Vagina (tissue), 2 donors: ENCODE results near the gene CD86. TPM values are rescaled to one million over a fixed set of nuclear protein-coding genes. Genes with fewer than 3 reads are reported as not detected.

ENCODE experiments used
- DNase-seq, 2 donors: peaks; one replicate each; pipeline ENCODE4 v3.0.0-alpha.2; 2017; ENCODE audit errors: extremely low spot score in 2 of 2
- H3K27ac ChIP-seq: fragments of 200-600 bp; sonication (generic); one replicate; pipeline ENCODE4 v1.5.1; 2019
- H3K27me3 ChIP-seq: fragments of 200-600 bp; sonication (generic); one replicate; pipeline ENCODE4 v1.5.1; 2019
- H3K36me3 ChIP-seq, 2 donors: fragments of 200-600 bp; sonication (generic); one replicate each; pipeline ENCODE4 v1.5.1; 2017 to 2019
- H3K4me1 ChIP-seq: fragments of 200-600 bp; sonication (generic); one replicate; pipeline ENCODE4 v1.5.1; 2019
- H3K4me3 ChIP-seq, 2 donors: fragments of 200-600 bp; sonication (generic); 1 replicate in 1 of 2; 2 replicates in 1 of 2; pipeline ENCODE4 v1.5.1; 2016 to 2019
- H3K9me3 ChIP-seq: fragments of 200-600 bp; sonication (generic); one replicate; pipeline ENCODE4 v1.5.1; 2019
- POLR2A ChIP-seq, 2 donors: fragments of 450-650 bp; IDR thresholded peaks; one replicate each; pipeline ENCODE4 v1.6.1; 2017; ENCODE audit warnings: antibody characterized with exemption in 2 of 2, mild to moderate bottlenecking in 2 of 2, moderate library complexity in 2 of 2
- POLR2AphosphoS5 ChIP-seq, 2 donors: sonication (generic); formaldehyde crosslinking; IDR thresholded peaks; one replicate each; pipeline ENCODE4 v1.9.0; 2017; ENCODE audit warnings: antibody characterized with exemption in 2 of 2, mild to moderate bottlenecking in 2 of 2, low read depth in 1 of 2; ENCODE audit not compliant: insufficient read depth in 1 of 2
- intact Hi-C: fragments of 100-400 bp; cut with DNase I; formaldehyde crosslinking; loops from one replicate; pipeline ENCODE4 v1.15.1; 2023
- total RNA-seq: library from RNA; depleted of rRNA; stranded (reverse); fragments of >200 nt; gene quantifications from one replicate; pipeline ENCODE4 v1.2.3, GENCODE V29; 2016
- TF ChIP-seq, protein P1 (sequence below), 3 experiments: fragments of 450-650 bp in 2 of 3; fragments of 200-600 bp in 1 of 3; sonication (generic) in 1 of 3; IDR thresholded peaks; one replicate each; pipeline ENCODE4 v1.5.1; 2017 to 2019; ENCODE audit warnings: antibody characterized with exemption in 3 of 3, mild to moderate bottlenecking in 2 of 3, moderate library complexity in 2 of 3

CD86 gene
- total RNA-seq, 1 donor from 2014 or later, result 0.98 TPM

GRCh38 chr3:122074621-122075265 lies 19.6 kb downstream of the CD86 start:
- Histone ChIP-seq H3K9me3 (no peaks in the 10 kb centered on the region), H3K36me3 (no peaks in the 10 kb centered on the region), H3K4me3 (no peak overlapping the region), H3K27ac (no peak overlapping the region), H3K4me1 (no peaks in the 10 kb centered on the region), H3K27me3 (no peaks in the 10 kb centered on the region)
- no peak for DNase-seq
- intact Hi-C loops, result no loop called here
- TF ChIP-seq POLR2AphosphoS5 (IDR thresholded peaks at IDR 0.05; ENCODE audit: insufficient read depth in 1 of 2, low read depth in 1 of 2) (no peak), POLR2A (IDR thresholded peaks at IDR 0.05) (no peak)
- TF ChIP-seq, protein P1, sequence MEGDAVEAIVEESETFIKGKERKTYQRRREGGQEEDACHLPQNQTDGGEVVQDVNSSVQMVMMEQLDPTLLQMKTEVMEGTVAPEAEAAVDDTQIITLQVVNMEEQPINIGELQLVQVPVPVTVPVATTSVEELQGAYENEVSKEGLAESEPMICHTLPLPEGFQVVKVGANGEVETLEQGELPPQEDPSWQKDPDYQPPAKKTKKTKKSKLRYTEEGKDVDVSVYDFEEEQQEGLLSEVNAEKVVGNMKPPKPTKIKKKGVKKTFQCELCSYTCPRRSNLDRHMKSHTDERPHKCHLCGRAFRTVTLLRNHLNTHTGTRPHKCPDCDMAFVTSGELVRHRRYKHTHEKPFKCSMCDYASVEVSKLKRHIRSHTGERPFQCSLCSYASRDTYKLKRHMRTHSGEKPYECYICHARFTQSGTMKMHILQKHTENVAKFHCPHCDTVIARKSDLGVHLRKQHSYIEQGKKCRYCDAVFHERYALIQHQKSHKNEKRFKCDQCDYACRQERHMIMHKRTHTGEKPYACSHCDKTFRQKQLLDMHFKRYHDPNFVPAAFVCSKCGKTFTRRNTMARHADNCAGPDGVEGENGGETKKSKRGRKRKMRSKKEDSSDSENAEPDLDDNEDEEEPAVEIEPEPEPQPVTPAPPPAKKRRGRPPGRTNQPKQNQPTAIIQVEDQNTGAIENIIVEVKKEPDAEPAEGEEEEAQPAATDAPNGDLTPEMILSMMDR (IDR thresholded peaks at IDR 0.05), result no peak

GRCh38 chr3:122076491-122077292 lies 21.5 kb downstream of the CD86 start:
- intact Hi-C loops, result no loop called here
- DNase-seq, result no peak
- Histone ChIP-seq H3K27ac (no peak overlapping the region), H3K27me3 (no peaks in the 10 kb centered on the region), H3K9me3 (no peaks in the 10 kb centered on the region), H3K36me3 (no peaks in the 10 kb centered on the region), H3K4me1 (no peaks in the 10 kb centered on the region), H3K4me3 (no peak overlapping the region)
- TF ChIP-seq POLR2A (IDR thresholded peaks at IDR 0.05) (no peak), POLR2AphosphoS5 (IDR thresholded peaks at IDR 0.05; ENCODE audit: insufficient read depth in 1 of 2, low read depth in 1 of 2) (no peak)
- TF ChIP-seq, protein P1 (IDR thresholded peaks at IDR 0.05), result no peak

GRCh38 chr3:122077293-122078234 lies 22.4 kb downstream of the CD86 start:
- no peak for DNase-seq
- intact Hi-C loops, result no loop called here
- H3K27ac ChIP-seq, result no peak overlapping the region
- H3K9me3 ChIP-seq, result no peaks in the 10 kb centered on the region
- no peak for TF ChIP-seq POLR2AphosphoS5 (IDR thresholded peaks at IDR 0.05; ENCODE audit: insufficient read depth in 1 of 2, low read depth in 1 of 2)
- no peak for TF ChIP-seq POLR2A (IDR thresholded peaks at IDR 0.05)
- TF ChIP-seq, protein P1 (IDR thresholded peaks at IDR 0.05), result no peak
- no peaks in the 10 kb centered on the region for H3K27me3 ChIP-seq
- no peaks in the 10 kb centered on the region for H3K36me3 ChIP-seq
- H3K4me1 ChIP-seq, result no peaks in the 10 kb centered on the region
- H3K4me3 ChIP-seq, result no peak overlapping the region

- no peaks in the 10 kb centered on the region for H3K4me1 ChIP-seq
- no peaks in the 10 kb centered on the region for H3K9me3 ChIP-seq
- H3K4me3 ChIP-seq, result no peak overlapping the region
- DNase-seq, result no peak
- H3K36me3 ChIP-seq, result no peaks in the 10 kb centered on the region
- no peaks in the 10 kb centered on the region for H3K27me3 ChIP-seq
- no peak for TF ChIP-seq POLR2A (IDR thresholded peaks at IDR 0.05)
- TF ChIP-seq POLR2AphosphoS5 (IDR thresholded peaks at IDR 0.05; ENCODE audit: insufficient read depth in 1 of 2, low read depth in 1 of 2), result no peak
- TF ChIP-seq, protein P1 (IDR thresholded peaks at IDR 0.05), result no peak
- intact Hi-C loops, result no loop called here
- H3K27ac ChIP-seq, result no peak overlapping the region
These were observed 23.2 kb downstream of the CD86 start for GRCh38 chr3:122078235-122078935.
